ENCODE measurements around the gene CPT1B.
"Not testable (repeated sequence)": the region's sequence is repeated elsewhere in the genome, so short reads cannot be mapped to it uniquely, and the experiment has no call there.

Gene CPT1B

GRCh38 chr22:50577987-50578775 lies at the start of gene CPT1B:
Gene CPT1B (minus strand): TSS chr22:50578427. CDS start chr22:50577915, 512 bp downstream.
- no peak for DNase-seq (ENCODE audit: low read depth, low spot score)

- DNase-seq (ENCODE audit: low read depth, low spot score) = no peak
Observed at GRCh38 chr22:50626850-50627641, 48.8 kb upstream of the CPT1B start.

- DNase-seq (ENCODE audit: low read depth, low spot score) = no peak
Observed at GRCh38 chr22:50626314-50626849, 48.2 kb upstream of the CPT1B start.

GRCh38 chr22:50625568-50626313 lies 47.5 kb upstream of the CPT1B start:
- no peak for DNase-seq (ENCODE audit: low read depth, low spot score)

GRCh38 chr22:50625131-50625567 lies 46.9 kb upstream of the CPT1B start:
- DNase-seq (ENCODE audit: low read depth, low spot score) = no peak

- no peak for DNase-seq (ENCODE audit: low read depth, low spot score)
Observed at GRCh38 chr22:50624347-50625130, 46.3 kb upstream of the CPT1B start.

- no peak for DNase-seq (ENCODE audit: low read depth, low spot score)
Observed at GRCh38 chr22:50622723-50623327, 44.6 kb upstream of the CPT1B start.

GRCh38 chr22:50621948-50622722 lies 43.9 kb upstream of the CPT1B start:
- DNase-seq (ENCODE audit: low read depth, low spot score) = no peak

GRCh38 chr22:50621356-50621880 lies 43.2 kb upstream of the CPT1B start:
- no peak for DNase-seq (ENCODE audit: low read depth, low spot score)

- no peak for DNase-seq (ENCODE audit: low read depth, low spot score)
Observed at GRCh38 chr22:50620593-50621355, 42.5 kb upstream of the CPT1B start.

- not testable (repeated sequence) for DNase-seq (ENCODE audit: low read depth, low spot score)
Observed at GRCh38 chr22:50614296-50614695, 36.1 kb upstream of the CPT1B start.

- DNase-seq (ENCODE audit: low read depth, low spot score) = no peak
Observed at GRCh38 chr22:50613291-50613981, 35.2 kb upstream of the CPT1B start.

GRCh38 chr22:50612528-50613221 lies 34.4 kb upstream of the CPT1B start:
- DNase-seq (ENCODE audit: low read depth, low spot score) = no peak

- no peak for DNase-seq (ENCODE audit: low read depth, low spot score)
Observed at GRCh38 chr22:50612168-50612527, 33.9 kb upstream of the CPT1B start.

- DNase-seq (ENCODE audit: low read depth, low spot score) = no peak
Observed at GRCh38 chr22:50611341-50612060, 33.3 kb upstream of the CPT1B start.

GRCh38 chr22:50610581-50610980 lies 32.4 kb upstream of the CPT1B start:
- DNase-seq (ENCODE audit: low read depth, low spot score) = no peak

- DNase-seq (ENCODE audit: low read depth, low spot score) = no peak
Observed at GRCh38 chr22:50610041-50610451, 31.8 kb upstream of the CPT1B start.

All from smooth muscle cell of the brain vasculature (primary cell).